ENCODE measurements around the gene MAP1LC3C. TPM values are rescaled to one million over a fixed set of nuclear protein-coding genes. Genes with fewer than 3 reads are reported as not detected.

Gene MAP1LC3C
- total and polyA plus RNA-seq, 2 donors (not counting 1 experiment from before 2014, with no cell fraction given), result not detected

- DNase-seq (no peak), ATAC-seq (ENCODE audit: low read depth) (no peak)
- Histone ChIP-seq H3K4me3 (ENCODE audit: control extremely low read depth in 1 of 5, extremely low read depth in 1 of 5, insufficient read depth in 1 of 5, low read depth in 2 of 5, low read length in 4 of 5) (no peak overlapping the region), H4K20me1 (ENCODE audit: control insufficient read depth, insufficient read depth, low read length, poor library complexity, severe bottlenecking) (no peaks in the 10 kb centered on the region), H3K79me2 (ENCODE audit: control insufficient read depth, insufficient read depth, low read length) (no peaks in the 10 kb centered on the region), H3K9me3 (ENCODE audit: control extremely low read depth in 1 of 3, control insufficient read depth in 2 of 3, insufficient read depth in 1 of 3, low read length in 2 of 3) (no peaks in the 10 kb centered on the region), H2AFZ (ENCODE audit: insufficient read depth, low read depth, low read length, poor library complexity, severe bottlenecking) (no peak overlapping the region), H3K4me2 (replicated peaks; ENCODE audit: low read depth, low read length, poor library complexity, severe bottlenecking) (no peak overlapping the region), H3K9ac (ENCODE audit: low read length) (no peak overlapping the region), H3K27me3 (replicated peaks in 1 of 4; ENCODE audit: control extremely low read depth in 1 of 4, control insufficient read depth in 3 of 4, insufficient read depth in 4 of 4, low read length in 3 of 4) (no peaks in the 10 kb centered on the region), H3K36me3 (replicated peaks in 1 of 2; ENCODE audit: control extremely low read depth in 1 of 2, control insufficient read depth in 1 of 2, extremely low read depth in 1 of 2, insufficient read depth in 2 of 2, low read length in 1 of 2) (no peaks in the 10 kb centered on the region), H3K27ac (ENCODE audit: low read length in 2 of 2) (no peak overlapping the region), H3K4me1 (ENCODE audit: control insufficient read depth in 2 of 2, insufficient read depth in 2 of 2, low read length in 2 of 2) (no peaks in the 10 kb centered on the region)
- ChIA-PET POLR2A (no interaction called here), CTCF (interaction anchor here (1.0 to 1.3 kb wide), 2 partner anchors 9 to 26 kb away, joined by 3 to 4 read pairs; no protein-coding TSS in a partner anchor)
- Mint-ChIP-seq H3K4me1 (no peaks in the 10 kb centered on the region), H3K27me3 (no peaks in the 10 kb centered on the region), H3K27ac (no peak overlapping the region), H3K4me3 (no peak overlapping the region), H3K9me3 (ENCODE audit: insufficient read depth) (no peaks in the 10 kb centered on the region)
- TF ChIP-seq EZH2 (IDR thresholded peaks at IDR 0.05; ENCODE audit: borderline replicate concordance, insufficient read depth, low read depth, low read length, poor library complexity, severe bottlenecking), result no peak
- TF ChIP-seq, protein P1, sequence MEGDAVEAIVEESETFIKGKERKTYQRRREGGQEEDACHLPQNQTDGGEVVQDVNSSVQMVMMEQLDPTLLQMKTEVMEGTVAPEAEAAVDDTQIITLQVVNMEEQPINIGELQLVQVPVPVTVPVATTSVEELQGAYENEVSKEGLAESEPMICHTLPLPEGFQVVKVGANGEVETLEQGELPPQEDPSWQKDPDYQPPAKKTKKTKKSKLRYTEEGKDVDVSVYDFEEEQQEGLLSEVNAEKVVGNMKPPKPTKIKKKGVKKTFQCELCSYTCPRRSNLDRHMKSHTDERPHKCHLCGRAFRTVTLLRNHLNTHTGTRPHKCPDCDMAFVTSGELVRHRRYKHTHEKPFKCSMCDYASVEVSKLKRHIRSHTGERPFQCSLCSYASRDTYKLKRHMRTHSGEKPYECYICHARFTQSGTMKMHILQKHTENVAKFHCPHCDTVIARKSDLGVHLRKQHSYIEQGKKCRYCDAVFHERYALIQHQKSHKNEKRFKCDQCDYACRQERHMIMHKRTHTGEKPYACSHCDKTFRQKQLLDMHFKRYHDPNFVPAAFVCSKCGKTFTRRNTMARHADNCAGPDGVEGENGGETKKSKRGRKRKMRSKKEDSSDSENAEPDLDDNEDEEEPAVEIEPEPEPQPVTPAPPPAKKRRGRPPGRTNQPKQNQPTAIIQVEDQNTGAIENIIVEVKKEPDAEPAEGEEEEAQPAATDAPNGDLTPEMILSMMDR (IDR thresholded peaks at IDR 0.05), result no peak
- intact Hi-C loops (cut with micrococcal nuclease), result loop anchor here (5.0 kb wide), 1 partner anchor 119 kb away; no protein-coding TSS in a partner anchor
Observed at GRCh38 chr1:242016479-242016878, 17.6 kb upstream of the MAP1LC3C start.

DNA sequence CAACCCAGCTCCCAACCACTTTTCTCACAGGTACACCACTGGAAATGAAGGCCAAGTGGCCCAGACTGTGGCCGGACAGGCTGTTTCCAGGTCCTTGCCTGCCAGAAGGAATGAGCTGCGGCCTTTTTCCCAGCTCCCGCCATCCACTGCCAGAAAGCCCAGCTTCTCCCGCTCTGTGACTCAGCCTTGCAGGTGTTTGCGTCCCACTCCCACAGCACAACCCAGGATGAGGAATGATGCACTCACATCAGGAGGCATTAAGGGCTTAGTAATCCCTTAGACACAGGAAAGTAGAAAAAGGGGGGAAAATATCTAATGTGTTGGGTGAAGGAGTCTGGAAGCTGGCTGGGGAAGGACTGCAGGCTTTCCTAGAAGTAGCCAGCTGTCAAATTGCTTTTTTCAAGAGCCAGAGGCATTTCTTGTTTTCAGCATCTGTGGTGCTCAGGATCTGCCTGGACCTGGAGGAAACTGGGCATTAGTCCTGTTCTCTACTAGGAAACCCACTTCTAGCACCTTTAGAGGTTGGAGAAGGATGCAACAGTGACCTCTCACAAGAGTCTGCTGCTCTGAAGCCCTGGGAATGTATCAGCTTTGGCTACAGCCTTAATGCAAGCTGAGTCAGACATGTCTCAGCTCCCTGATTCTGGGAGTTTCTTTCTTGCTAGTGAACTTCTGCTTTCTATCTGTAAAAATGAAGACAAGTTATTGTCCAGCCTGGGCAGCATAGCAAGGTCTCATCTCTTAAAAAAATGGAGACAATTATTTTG, 13.2 kb upstream of the MAP1LC3C start:
- WGBS (ENCODE audit: insufficient coverage), result 100% methylated on average over 1 of the region's 5 CpGs
- H3K27ac ChIP-seq (ENCODE audit: low read length in 2 of 2), result no peak overlapping the region
- H3K79me2 ChIP-seq (ENCODE audit: control insufficient read depth, insufficient read depth, low read length), result no peaks in the 10 kb centered on the region
- H4K20me1 ChIP-seq (ENCODE audit: control insufficient read depth, insufficient read depth, low read length, poor library complexity, severe bottlenecking), result no peaks in the 10 kb centered on the region
- H3K4me1 Mint-ChIP-seq, result no peaks in the 10 kb centered on the region
- no peak for ATAC-seq (ENCODE audit: low read depth)
- no peak overlapping the region for H3K27ac Mint-ChIP-seq
- H3K9ac ChIP-seq (ENCODE audit: low read length), result no peak overlapping the region
- H3K4me3 Mint-ChIP-seq, result no peak overlapping the region
- no peak overlapping the region for H3K4me3 ChIP-seq (ENCODE audit: control extremely low read depth in 1 of 5, extremely low read depth in 1 of 5, insufficient read depth in 1 of 5, low read depth in 2 of 5, low read length in 4 of 5)
- ChIA-PET POLR2A (no interaction called here), CTCF (interaction anchor here (0.7 to 1.8 kb wide), 5 partner anchors 9 to 392 kb away, joined by 3 to 5 read pairs (median 4); no protein-coding TSS in a partner anchor)
- no peaks in the 10 kb centered on the region for H3K4me1 ChIP-seq (ENCODE audit: control insufficient read depth in 2 of 2, insufficient read depth in 2 of 2, low read length in 2 of 2)
- no peaks in the 10 kb centered on the region for H3K9me3 ChIP-seq (ENCODE audit: control extremely low read depth in 1 of 3, control insufficient read depth in 2 of 3, insufficient read depth in 1 of 3, low read length in 2 of 3)
- H3K36me3 ChIP-seq (replicated peaks in 1 of 2; ENCODE audit: control extremely low read depth in 1 of 2, control insufficient read depth in 1 of 2, extremely low read depth in 1 of 2, insufficient read depth in 2 of 2, low read length in 1 of 2), result no peaks in the 10 kb centered on the region
- no peak overlapping the region for H2AFZ ChIP-seq (ENCODE audit: insufficient read depth, low read depth, low read length, poor library complexity, severe bottlenecking)
- H3K27me3 Mint-ChIP-seq, result peaks cover 4% of the 10 kb centered on the region
- H3K9me3 Mint-ChIP-seq (ENCODE audit: insufficient read depth), result no peaks in the 10 kb centered on the region
- intact Hi-C loops (cut with micrococcal nuclease), result no loop called here
- no peak overlapping the region for H3K4me2 ChIP-seq (replicated peaks; ENCODE audit: low read depth, low read length, poor library complexity, severe bottlenecking)
- no peak for DNase-seq
- TF ChIP-seq EZH2 (IDR thresholded peaks at IDR 0.05; ENCODE audit: borderline replicate concordance, insufficient read depth, low read depth, low read length, poor library complexity, severe bottlenecking), result no peak
- TF ChIP-seq, protein P1 (IDR thresholded peaks at IDR 0.05), result no peak
- H3K27me3 ChIP-seq (replicated peaks in 1 of 4; ENCODE audit: control extremely low read depth in 1 of 4, control insufficient read depth in 3 of 4, insufficient read depth in 4 of 4, low read length in 3 of 4), result no peaks in the 10 kb centered on the region
